K562 (cell line): ENCODE data around the gene SLC24A2. TPM values are rescaled to one million over a fixed set of nuclear protein-coding genes. Genes with fewer than 3 reads are reported as not detected.

ENCODE experiments used
- ATAC-seq: fragments of 200-7000 bp; cut with Tn5 transposase; 3 replicates; pipeline ENCODE4 v1.9.1; 2020; ENCODE audit warnings: moderate library complexity
- BruUV-seq: library from RNA; stranded (reverse); fragments of 400-500 nt; replicated peaks from 2 replicates; lab custom pipeline; 2021; lab: Mats Ljungman, UMichigan
- CTCF ChIA-PET: fragments of 300-600 bp; formaldehyde crosslinking; extraction: SDS; loops from one replicate; lab custom pipeline; 2021; ENCODE audit warnings: low intra/inter-chr PET ratio; lab: Yijun Ruan, JAX
- POLR2A ChIA-PET: fragments of 300-600, 350-650 bp; sonication (Branson Sonifier 250); formaldehyde crosslinking; extraction: SDS; loops from one replicate; lab custom pipeline; 2021; ENCODE audit warnings: antibody characterized with exemption, inconsistent platforms; lab: Yijun Ruan, JAX
- DNase-seq, 4 experiments: peaks; one replicate each; pipeline versions ENCODE4 v3.0.0 to v3.0.0-alpha.2; 2011 to 2018; ENCODE audit warnings: low spot score in 3 of 4, mixed read lengths in 3 of 4; ENCODE audit errors: extremely low read depth in 1 of 4
- FAIRE-seq: peaks from 2 replicates; lab custom pipeline; 2011; peaks lifted over from hg19 to GRCh38; lab: Jason Lieb, UNC
- H2AFZ ChIP-seq: 2 replicates; pipeline ENCODE4 v1.6.0; 2011; ENCODE audit warnings: low read depth, low read length, control low read depth, inconsistent platforms
- H3K27ac ChIP-seq: fragments of 200-600 bp; 3 replicates; pipeline ENCODE4 v1.8.0; 2011; ENCODE audit warnings: low read depth, mild to moderate bottlenecking, control low read depth, inconsistent platforms, low read length, moderate library complexity, mixed read lengths; ENCODE audit errors: extremely low read depth
- H3K27me3 ChIP-seq, 2 experiments: fragments of 300-600 bp in 1 of 2; 2 replicates in 1 of 2; 3 replicates in 1 of 2; pipeline versions ENCODE4 v1.6.0 to v1.8.0; 2011; ENCODE audit warnings: inconsistent platforms in 2 of 2, low read length in 2 of 2, mild to moderate bottlenecking in 1 of 2, mixed read lengths in 1 of 2, moderate library complexity in 1 of 2; ENCODE audit not compliant: control insufficient read depth in 2 of 2, insufficient read depth in 2 of 2
- H3K36me3 ChIP-seq: fragments of 300-600 bp; 3 replicates; pipeline ENCODE4 v1.8.0; 2011; ENCODE audit warnings: mild to moderate bottlenecking, low read length, inconsistent platforms; ENCODE audit not compliant: control insufficient read depth, insufficient read depth
- H3K4me1 ChIP-seq, 2 experiments: fragments of 200-600 bp in 1 of 2; replicated peaks in 1 of 2; 2 replicates in 1 of 2; 3 replicates in 1 of 2; pipeline versions ENCODE4 v1.5.1 to v1.8.0; 2011; ENCODE audit warnings: inconsistent platforms in 2 of 2, low read length in 2 of 2, mild to moderate bottlenecking in 1 of 2, mixed read lengths in 1 of 2, moderate library complexity in 1 of 2; ENCODE audit not compliant: control insufficient read depth in 2 of 2, insufficient read depth in 2 of 2
- H3K4me2 ChIP-seq: 2 replicates; pipeline ENCODE4 v1.6.1; 2011; ENCODE audit warnings: low read length, control low read depth, inconsistent platforms, mixed read lengths; ENCODE audit not compliant: insufficient read depth
- H3K4me3 ChIP-seq: fragments of 200-600 bp; sonication (generic), shearing (Covaris generic); 2 replicates; pipeline ENCODE4 v1.5.1; 2016; ENCODE audit warnings: control low read depth, inconsistent platforms
- H3K79me2 ChIP-seq: fragments of 200-600 bp; 3 replicates; pipeline ENCODE4 v1.8.0; 2011; ENCODE audit warnings: low read length, inconsistent platforms; ENCODE audit not compliant: control insufficient read depth, insufficient read depth
- H3K9ac ChIP-seq, 2 experiments: 2 replicates each; pipeline versions ENCODE4 v1.6.0 to v1.6.1; 2011; ENCODE audit warnings: low read depth in 2 of 2, low read length in 2 of 2, control low read depth in 1 of 2, inconsistent platforms in 1 of 2, mild to moderate bottlenecking in 1 of 2, mixed read lengths in 1 of 2; ENCODE audit not compliant: insufficient read depth in 1 of 2
- H3K9me1 ChIP-seq: one replicate; pipeline ENCODE4 v1.6.0; 2011; ENCODE audit warnings: inconsistent platforms, mild to moderate bottlenecking, low read length, moderate library complexity; ENCODE audit not compliant: control insufficient read depth, insufficient read depth
- H3K9me3 ChIP-seq: replicated peaks from 2 replicates; pipeline ENCODE4 v1.5.1; 2011; ENCODE audit warnings: low read depth, low read length, inconsistent platforms; ENCODE audit not compliant: control insufficient read depth, insufficient read depth
- H4K20me1 ChIP-seq: replicated peaks from 2 replicates; pipeline ENCODE4 v1.6.1; 2011; ENCODE audit warnings: low read length, inconsistent platforms, mixed read lengths; ENCODE audit not compliant: control insufficient read depth, insufficient read depth
- BRF2 ChIP-seq: IDR thresholded peaks from 3 replicates; pipeline ENCODE4 v1.6.1; 2011; ENCODE audit warnings: borderline replicate concordance, mild to moderate bottlenecking; ENCODE audit not compliant: insufficient read length, insufficient read depth
- C11orf30 ChIP-seq: fragments of 450-650 bp; IDR thresholded peaks from 2 replicates; pipeline ENCODE4 v1.6.1; 2016; ENCODE audit warnings: low read depth, mild to moderate bottlenecking
- CBFB ChIP-seq: sonication (generic); formaldehyde crosslinking; IDR thresholded peaks from 2 replicates; pipeline ENCODE4 v1.4.0; 2020; ENCODE audit warnings: mild to moderate bottlenecking, missing genetic modification reagents
- CTBP1 ChIP-seq: fragments of 450-650 bp; IDR thresholded peaks from 2 replicates; pipeline ENCODE4 v1.6.1; 2016; ENCODE audit warnings: borderline replicate concordance
- ESRRB ChIP-seq: fragments of 250-450 bp; sonication (Bioruptor Pico); IDR thresholded peaks from 2 replicates; pipeline ENCODE4 v1.5.0; 2020; ENCODE audit warnings: mild to moderate bottlenecking, moderate library complexity, borderline replicate concordance
- FOXJ2 ChIP-seq: fragments of 200-800 bp; sonication (Bioruptor generic); IDR thresholded peaks from 2 replicates; pipeline ENCODE4 v1.6.1; 2016; ENCODE audit warnings: missing genetic modification characterization, missing compliant biosample characterization
- HES1 ChIP-seq: fragments of 450-650 bp; IDR thresholded peaks from 2 replicates; pipeline ENCODE4 v1.6.1; 2016; ENCODE audit warnings: low read depth, mild to moderate bottlenecking, moderate library complexity
- HOXB6 ChIP-seq: fragments of 250-450 bp; sonication (Bioruptor Pico); IDR thresholded peaks from 2 replicates; pipeline ENCODE4 v1.5.1; 2022; ENCODE audit warnings: mild to moderate bottlenecking, borderline replicate concordance
- KLF16 ChIP-seq: IDR thresholded peaks from 2 replicates; pipeline ENCODE4 v1.6.1; 2016; ENCODE audit warnings: antibody characterized with exemption
- MCM3 ChIP-seq: fragments of 450-650 bp; IDR thresholded peaks from 2 replicates; pipeline ENCODE4 v1.6.1; 2016
- SETDB1 ChIP-seq: IDR thresholded peaks from one replicate; pipeline ENCODE4 v1.6.1; 2012; ENCODE audit warnings: low read length, control low read depth, inconsistent platforms
- SMARCA4 ChIP-seq: fragments of 450-650 bp; IDR thresholded peaks from 2 replicates; pipeline ENCODE4 v1.6.1; 2016
- THAP12 ChIP-seq: fragments of 250-450 bp; sonication (Bioruptor Pico); IDR thresholded peaks from 2 replicates; pipeline ENCODE4 v1.9.0; 2021; ENCODE audit warnings: mild to moderate bottlenecking, inconsistent platforms
- THRA ChIP-seq: fragments of 450-650 bp; IDR thresholded peaks from 2 replicates; pipeline ENCODE4 v1.6.1; 2017; ENCODE audit warnings: mild to moderate bottlenecking, moderate library complexity
- ZFP1 ChIP-seq: fragments of 450-650 bp; formaldehyde crosslinking; IDR thresholded peaks from 2 replicates; pipeline ENCODE4 v1.4.0; 2020; ENCODE audit warnings: mild to moderate bottlenecking, mixed read lengths
- ZSCAN32 ChIP-seq: fragments of 450-650 bp; formaldehyde crosslinking; IDR thresholded peaks from 2 replicates; pipeline ENCODE4 v1.4.0; 2020; ENCODE audit warnings: mild to moderate bottlenecking, moderate library complexity
- WGBS: fragments of 100-300 bp; shearing (Covaris generic); methylation state at CpG from one replicate; pipeline ENCODE4 v1.1.6; 2016; ENCODE audit warnings: low coverage, mixed read lengths; ENCODE audit not compliant: insufficient coverage; ENCODE audit errors: missing lambda C conversion rate; 5-methylcytosine and 5-hydroxymethylcytosine counted together
- in situ Hi-C: fragments of 300-500 bp; cut with MboI; formaldehyde crosslinking; loops from 4 replicates; pipeline ENCODE4 v1.15.0; 2018; ENCODE audit warnings: inconsistent platforms, mixed read lengths
- intact Hi-C: fragments of 100-400 bp; cut with micrococcal nuclease; formaldehyde crosslinking; loops from 2 replicates; pipeline ENCODE4 v1.14.2; 2022
- polyA plus RNA-seq, 8 experiments: library from polyadenylated mRNA; depleted of rRNA in 4 of 8; stranded (reverse) in 5 of 8; unstranded in 3 of 8; fragments of >200 nt; fragmentation: Nextera tagmentation in 2 of 8; fragmentation: Illumina TruSeq in 1 of 8; extraction: Ambion mirVana in 2 of 8; extraction: Trizol in 1 of 8; gene quantifications; 2 replicates each; pipeline versions ENCODE4 v1.2.1 to v1.2.3, GENCODE V29; 2011 to 2014; ENCODE audit warnings: inconsistent platforms in 1 of 8, missing spikeins in 1 of 8
- total RNA-seq, 7 experiments: library from RNA; depleted of rRNA in 6 of 7; stranded (reverse); fragments of >200 nt in 6 of 7; fragmentation: Illumina TruSeq in 2 of 7; extraction: Trizol in 2 of 7; gene quantifications; 2 replicates each; pipeline versions ENCODE4 v1.2.1 to v1.2.3, GENCODE V29; 2011 to 2021; ENCODE audit warnings: low replicate concordance in 1 of 7

Gene SLC24A2
- total and polyA plus RNA-seq, 9 of the 15 experiments (the other 6 are each of a cell fraction or from before 2014, with no cell fraction given), result 0.04 to 0.40 (median 0.09) TPM

GRCh38 chr9:19804431-19804830, 15.6 kb upstream of the SLC24A2 start:
- Histone ChIP-seq H4K20me1 (no peaks in the 10 kb centered on the region), H3K4me3 (no peak overlapping the region), H3K4me1 (no peaks in the 10 kb centered on the region), H3K79me2 (no peaks in the 10 kb centered on the region), H3K36me3 (no peaks in the 10 kb centered on the region), H2AFZ (no peak overlapping the region), H3K9me3 (no peaks in the 10 kb centered on the region), H3K27ac (no peak overlapping the region), H3K9me1 (no peaks in the 10 kb centered on the region), H3K9ac (no peak overlapping the region), H3K27me3 (no peaks in the 10 kb centered on the region), H3K4me2 (no peak overlapping the region)
- no peak for TF ChIP-seq HOXB6 (CRISPR knock-in tag)
- TF ChIP-seq HES1, result no peak
- no peak for TF ChIP-seq KLF16
- TF ChIP-seq C11orf30, result no peak
- TF ChIP-seq SMARCA4, result no peak
- no peak for TF ChIP-seq ZFP1 (CRISPR knock-in tag)
- TF ChIP-seq SETDB1, result no peak
- no peak for TF ChIP-seq ZSCAN32 (CRISPR knock-in tag)
- TF ChIP-seq BRF2, result no peak
- no peak for TF ChIP-seq CTBP1
- TF ChIP-seq MCM3, result no peak
- no peak for TF ChIP-seq ESRRB (CRISPR knock-in tag)
- no peak for TF ChIP-seq THAP12 (CRISPR knock-in tag)
- TF ChIP-seq FOXJ2 (tag), result no peak
- no peak for TF ChIP-seq CBFB (CRISPR knock-in tag)
- no peak for TF ChIP-seq THRA
- DNase-seq (no peak), ATAC-seq (no peak), FAIRE-seq (no peak)
- in situ Hi-C loops, result no loop called here
- ChIA-PET CTCF (no interaction called here), POLR2A (no interaction called here)
- intact Hi-C loops, result no loop called here
- 0% methylated on average over 1 of the region's 1 CpG for WGBS
- BruUV-seq, result no TSS peak
